BLaER1 (cell line): ENCODE measurements around the gene KIAA0319L.
A peak's percentile ranks its signal among the peaks of the same experiment; 100 is the strongest.
"Not testable (repeated sequence)": the region's sequence is repeated elsewhere in the genome, so short reads cannot be mapped to it uniquely, and the experiment has no call there.

ENCODE experiments used
- H3K27ac ChIP-seq: shearing (Covaris generic); formaldehyde crosslinking; 2 replicates; pipeline ENCODE4 v1.8.1; 2022
- H3K27me3 ChIP-seq: shearing (Covaris generic); formaldehyde crosslinking; 2 replicates; pipeline ENCODE4 v1.8.1; 2022
- H3K36me3 ChIP-seq: shearing (Covaris generic); formaldehyde crosslinking; 2 replicates; pipeline ENCODE4 v1.8.1; 2022
- H3K4me1 ChIP-seq: shearing (Covaris generic); formaldehyde crosslinking; 2 replicates; pipeline ENCODE4 v1.8.1; 2022
- H3K4me2 ChIP-seq: shearing (Covaris generic); formaldehyde crosslinking; 2 replicates; pipeline ENCODE4 v1.8.1; 2022
- H3K4me3 ChIP-seq: shearing (Covaris generic); formaldehyde crosslinking; 2 replicates; pipeline ENCODE4 v1.8.1; 2022
- H3K9ac ChIP-seq: shearing (Covaris generic); formaldehyde crosslinking; 2 replicates; pipeline ENCODE4 v1.8.1; 2022
- H3K9me3 ChIP-seq: shearing (Covaris generic); formaldehyde crosslinking; 2 replicates; pipeline ENCODE4 v1.8.1; 2022
- H4K20me1 ChIP-seq: shearing (Covaris generic); formaldehyde crosslinking; 2 replicates; pipeline ENCODE4 v1.8.1; 2022
- Cebpa-rat ChIP-seq: shearing (Covaris generic); IDR thresholded peaks from 2 replicates; pipeline ENCODE4 v1.8.1; 2022

The KIAA0319L gene

DNA sequence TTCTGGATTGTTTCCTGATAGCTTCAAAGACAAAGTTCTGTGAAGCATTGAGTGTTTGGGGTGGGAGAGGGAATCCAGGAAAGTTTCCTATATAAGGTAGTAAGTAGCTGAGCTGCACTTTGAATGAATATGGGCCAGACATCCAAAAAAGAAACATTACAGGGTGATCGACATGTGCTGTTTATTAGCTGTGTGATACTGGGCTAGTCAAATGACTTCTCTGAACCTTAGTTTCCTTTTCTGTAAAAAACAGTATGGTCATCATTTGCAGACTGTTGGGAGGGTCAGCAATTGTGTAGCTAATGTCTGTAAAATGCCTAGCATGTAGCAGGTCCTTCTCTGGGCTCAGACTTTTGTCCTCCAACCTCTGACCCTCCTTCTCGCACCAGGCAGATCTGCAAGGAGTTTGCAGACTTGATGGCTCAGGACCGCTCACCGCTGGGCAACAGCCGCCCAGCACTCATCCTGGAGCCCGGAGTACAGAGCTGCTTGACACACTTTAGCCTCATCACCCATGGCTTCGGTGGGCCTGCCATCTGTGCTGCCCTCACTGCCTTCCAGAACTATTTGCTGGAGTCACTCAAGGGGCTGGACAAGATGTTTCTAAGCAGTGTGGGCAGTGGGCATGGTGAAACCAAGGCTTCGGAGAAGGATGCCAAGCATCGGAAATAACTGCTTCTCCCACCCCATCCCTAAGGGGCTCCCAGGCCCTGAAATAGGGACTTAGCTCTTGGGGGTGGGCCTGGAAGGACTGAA lies 37.0 kb upstream of the KIAA0319L start:
- no peak overlapping the region for H3K4me3 ChIP-seq
- H3K4me1 ChIP-seq: peaks cover 14% of the 10 kb centered on the region
- TF ChIP-seq Cebpa-rat: no peak
- no peak overlapping the region for H3K4me2 ChIP-seq
- H4K20me1 ChIP-seq: no peaks in the 10 kb centered on the region
- H3K9ac ChIP-seq: no peak overlapping the region
- H3K27ac ChIP-seq: no peak overlapping the region
- H3K9me3 ChIP-seq: no peaks in the 10 kb centered on the region
- no peaks in the 10 kb centered on the region for H3K27me3 ChIP-seq
- peaks cover 30% of the 10 kb centered on the region for H3K36me3 ChIP-seq

DNA sequence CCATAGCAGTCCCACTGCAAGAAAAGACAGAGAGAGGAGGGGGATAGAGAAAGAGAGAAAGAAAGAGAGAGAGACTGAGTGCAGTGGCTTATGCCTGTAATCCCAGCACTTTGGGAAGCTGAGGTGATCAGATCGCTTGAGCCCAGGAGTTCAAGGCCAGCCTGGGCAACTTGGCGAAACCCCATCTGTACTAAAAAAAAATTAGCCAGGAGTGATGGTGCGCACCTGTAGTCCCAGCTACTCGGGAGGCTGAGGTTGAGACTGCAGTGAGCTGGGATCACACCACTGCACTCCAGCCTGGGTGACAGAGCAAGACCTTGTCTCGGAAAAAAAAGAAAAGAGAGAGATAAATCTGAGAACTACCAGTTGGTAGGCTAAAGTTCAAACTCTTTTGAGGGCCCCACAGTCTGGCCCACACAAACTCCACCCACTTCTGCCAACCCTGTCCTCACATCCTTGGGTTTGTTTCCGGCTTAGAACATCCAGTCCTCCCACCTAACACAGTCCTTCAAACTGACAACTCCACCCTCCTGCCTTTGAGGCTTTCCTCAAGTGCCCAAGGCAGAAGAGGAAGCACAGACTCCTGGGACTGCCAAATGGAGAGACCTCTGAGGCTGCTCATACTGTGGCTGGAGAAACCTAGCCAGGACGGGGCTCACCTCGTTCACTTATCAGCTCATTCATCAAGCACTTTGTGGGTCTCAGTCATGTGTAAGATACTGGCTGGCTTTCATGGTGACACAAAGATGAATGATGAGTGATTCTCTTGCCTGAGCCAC lies 36.0 kb upstream of the KIAA0319L start:
- Histone ChIP-seq H4K20me1 (no peaks in the 10 kb centered on the region), H3K36me3 (peaks cover 24% of the 10 kb centered on the region), H3K27me3 (no peaks in the 10 kb centered on the region), H3K27ac (no peak overlapping the region), H3K9me3 (no peaks in the 10 kb centered on the region), H3K4me2 (peak overlapping the region; percentile 10), H3K9ac (no peak overlapping the region; the same call in 1 of the 2 replicates), H3K4me1 (peaks cover 14% of the 10 kb centered on the region), H3K4me3 (no peak overlapping the region)
- no peak for TF ChIP-seq Cebpa-rat

DNA sequence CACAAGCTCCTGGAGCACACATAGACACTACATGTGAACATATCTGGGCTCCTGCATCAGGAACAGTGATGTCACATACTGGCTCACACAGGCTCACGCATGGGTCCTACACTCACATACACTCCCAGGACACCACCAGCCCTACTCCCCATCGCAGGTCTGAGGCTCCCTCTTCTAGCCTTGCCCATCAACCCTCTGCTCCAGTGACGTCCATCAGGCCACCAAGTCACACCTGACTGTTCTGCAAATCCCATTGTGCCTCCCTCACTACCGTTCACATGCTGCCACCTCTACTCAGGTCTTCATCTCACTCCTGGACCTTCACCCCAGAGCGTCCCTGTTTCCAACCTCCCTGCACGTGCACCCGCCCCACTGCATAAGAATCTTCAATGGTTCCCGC lies 34.0 kb upstream of the KIAA0319L start:
- Histone ChIP-seq H3K4me3 (no peak overlapping the region), H3K27ac (no peak overlapping the region), H3K4me2 (no peak overlapping the region), H3K27me3 (no peaks in the 10 kb centered on the region), H4K20me1 (no peaks in the 10 kb centered on the region), H3K9ac (no peak overlapping the region), H3K9me3 (no peaks in the 10 kb centered on the region), H3K36me3 (peaks cover 8% of the 10 kb centered on the region), H3K4me1 (peaks cover 14% of the 10 kb centered on the region)
- TF ChIP-seq Cebpa-rat: no peak

DNA sequence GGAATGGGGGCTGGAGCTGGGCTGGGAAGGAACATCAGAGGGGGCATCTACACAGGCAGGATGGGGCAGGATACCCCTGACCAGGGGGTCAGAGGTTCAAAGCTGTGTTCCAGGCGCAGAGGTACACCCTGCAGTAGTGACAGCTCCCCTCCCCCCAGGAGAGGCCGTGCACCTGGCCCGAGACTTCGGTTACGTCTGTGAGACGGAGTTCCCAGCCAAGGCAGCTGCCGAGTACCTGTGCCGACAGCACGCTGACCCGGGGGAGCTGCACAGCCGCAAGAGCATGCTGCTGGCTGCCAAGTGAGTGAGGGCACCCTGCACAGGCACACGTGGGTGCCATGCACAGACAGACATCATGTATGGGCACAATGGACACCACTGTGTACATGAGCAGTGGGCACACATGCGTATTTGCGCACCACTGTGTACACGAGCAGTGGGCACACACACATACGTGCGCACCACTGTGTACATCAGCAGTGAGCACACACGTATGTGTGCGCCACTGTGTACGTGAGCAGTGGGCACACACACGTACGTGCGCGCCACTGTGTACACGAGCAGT lies 33.4 kb upstream of the KIAA0319L start:
- H3K9me3 ChIP-seq: no peaks in the 10 kb centered on the region
- no peak overlapping the region for H3K9ac ChIP-seq
- no peaks in the 10 kb centered on the region for H3K27me3 ChIP-seq
- H3K4me3 ChIP-seq: no peak overlapping the region
- no peak overlapping the region for H3K4me2 ChIP-seq
- H4K20me1 ChIP-seq: no peaks in the 10 kb centered on the region
- TF ChIP-seq Cebpa-rat: no peak
- H3K4me1 ChIP-seq: peaks cover 14% of the 10 kb centered on the region
- peaks cover 2% of the 10 kb centered on the region; the same call in 1 of the 2 replicates for H3K36me3 ChIP-seq
- no peak overlapping the region for H3K27ac ChIP-seq

DNA sequence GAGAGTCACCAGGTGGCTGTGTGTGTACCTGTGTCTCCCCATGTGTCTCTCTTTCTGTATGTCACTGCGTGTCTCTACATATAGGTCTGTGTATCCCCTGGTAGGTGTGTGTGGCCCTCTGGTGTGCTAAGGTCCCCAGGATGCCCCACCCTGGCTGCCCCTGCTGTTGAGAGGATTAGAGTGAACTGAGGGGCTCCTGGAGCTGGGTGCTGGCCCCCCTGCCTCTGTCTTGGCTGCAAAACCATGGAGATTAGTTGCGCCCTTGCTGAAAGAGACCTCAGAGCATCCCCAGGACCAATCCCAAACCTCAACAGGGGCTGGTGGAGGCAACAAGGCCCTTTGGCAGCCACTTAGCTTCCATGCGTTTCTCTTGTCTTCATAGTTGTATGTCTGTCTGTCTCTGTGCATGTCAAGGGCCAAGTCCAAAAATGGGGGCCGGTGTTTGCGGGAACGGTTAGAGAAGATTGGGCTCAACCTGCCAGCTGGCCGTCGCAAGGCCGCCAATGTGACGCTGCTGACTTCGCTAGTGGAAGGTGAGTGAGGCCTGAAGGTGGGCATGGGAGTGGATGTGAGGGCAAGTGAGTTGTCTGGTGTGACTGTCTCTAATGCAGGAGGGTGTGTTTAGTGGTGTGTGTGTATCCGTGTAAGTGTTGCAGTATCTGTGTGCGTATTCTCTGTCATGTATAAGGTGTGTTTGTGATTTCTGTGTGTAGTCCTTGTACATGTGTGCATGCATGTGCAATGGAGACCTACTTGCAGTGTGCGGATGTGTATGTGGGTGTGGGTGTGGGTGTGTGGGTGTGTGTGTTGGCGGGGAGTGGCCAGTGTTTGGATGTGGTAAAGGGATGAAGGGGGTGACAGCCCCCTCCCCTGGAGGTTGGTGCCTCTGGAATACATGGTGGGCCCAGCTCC lies 32.6 kb upstream of the KIAA0319L start:
- Histone ChIP-seq H4K20me1 (no peaks in the 10 kb centered on the region), H3K27me3 (no peaks in the 10 kb centered on the region), H3K4me1 (peaks cover 14% of the 10 kb centered on the region), H3K27ac (no peak overlapping the region), H3K36me3 (no peaks in the 10 kb centered on the region), H3K9me3 (no peaks in the 10 kb centered on the region), H3K4me2 (no peak overlapping the region), H3K4me3 (no peak overlapping the region), H3K9ac (no peak overlapping the region)
- no peak for TF ChIP-seq Cebpa-rat

DNA sequence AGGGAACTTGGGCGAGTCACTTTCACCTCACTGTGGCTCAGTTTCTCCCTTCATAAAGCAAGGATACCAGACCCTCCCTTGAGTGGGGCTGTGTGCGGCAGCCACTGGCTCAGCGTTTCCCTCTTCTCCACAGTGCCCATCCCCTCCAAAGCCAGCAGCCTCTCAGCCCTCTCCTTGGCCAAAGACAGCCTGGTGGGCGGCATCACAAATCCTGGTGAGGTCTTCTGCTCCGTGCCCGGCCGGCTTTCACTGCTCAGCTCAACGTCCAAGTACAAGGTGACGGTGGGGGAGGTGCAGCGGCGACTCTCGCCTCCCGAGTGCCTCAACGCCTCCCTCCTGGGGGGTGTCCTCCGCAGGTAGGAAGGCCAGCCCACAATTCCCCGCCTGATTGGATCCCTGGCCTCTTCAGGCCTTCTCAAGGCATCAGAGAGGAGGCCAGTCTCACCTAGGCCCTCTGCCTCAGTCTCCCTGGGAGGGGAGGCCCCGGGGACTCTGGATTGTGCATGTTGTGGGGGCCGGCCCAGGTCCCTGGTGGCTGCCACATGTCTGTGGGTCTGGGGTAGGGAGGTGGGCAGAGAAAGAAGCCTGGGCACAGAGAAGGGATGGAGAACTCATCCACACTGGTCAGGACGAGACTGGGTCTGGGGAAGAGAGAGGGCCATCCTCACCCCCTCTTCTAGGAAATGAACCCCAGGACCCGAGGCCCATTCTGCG lies 31.2 kb upstream of the KIAA0319L start:
- Histone ChIP-seq H3K4me2 (no peak overlapping the region), H4K20me1 (no peaks in the 10 kb centered on the region), H3K36me3 (no peaks in the 10 kb centered on the region), H3K27me3 (no peaks in the 10 kb centered on the region), H3K4me1 (peaks cover 9% of the 10 kb centered on the region), H3K9ac (no peak overlapping the region), H3K9me3 (no peaks in the 10 kb centered on the region), H3K4me3 (no peak overlapping the region), H3K27ac (no peak overlapping the region)
- no peak for TF ChIP-seq Cebpa-rat

DNA sequence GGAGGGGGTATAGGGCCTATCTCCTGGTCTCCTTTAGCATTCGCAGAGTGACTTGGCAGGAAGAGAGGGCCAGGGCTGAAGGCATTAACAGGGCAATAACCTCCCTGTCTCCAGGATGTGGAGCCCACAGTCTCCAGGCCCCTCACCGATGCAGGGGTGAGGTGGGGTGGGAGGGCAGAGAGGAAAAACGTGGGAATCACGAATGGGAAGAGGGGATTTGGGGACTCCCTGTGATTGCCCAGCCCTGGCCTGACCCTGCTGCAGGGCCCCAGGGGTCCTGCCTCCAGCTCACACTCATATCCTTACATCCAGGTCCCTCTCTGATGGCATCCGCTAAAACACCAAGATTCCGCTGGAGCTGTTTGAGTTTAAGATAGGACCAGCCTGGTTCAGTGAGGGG lies 30.5 kb upstream of the KIAA0319L start:
- Histone ChIP-seq H3K4me3 (no peak overlapping the region), H3K9me3 (no peaks in the 10 kb centered on the region), H3K9ac (no peak overlapping the region), H3K36me3 (no peaks in the 10 kb centered on the region), H3K27ac (no peak overlapping the region), H3K4me1 (peaks cover 3% of the 10 kb centered on the region; the same call in 1 of the 2 replicates), H4K20me1 (no peaks in the 10 kb centered on the region), H3K27me3 (no peaks in the 10 kb centered on the region), H3K4me2 (no peak overlapping the region)
- TF ChIP-seq Cebpa-rat: no peak

DNA sequence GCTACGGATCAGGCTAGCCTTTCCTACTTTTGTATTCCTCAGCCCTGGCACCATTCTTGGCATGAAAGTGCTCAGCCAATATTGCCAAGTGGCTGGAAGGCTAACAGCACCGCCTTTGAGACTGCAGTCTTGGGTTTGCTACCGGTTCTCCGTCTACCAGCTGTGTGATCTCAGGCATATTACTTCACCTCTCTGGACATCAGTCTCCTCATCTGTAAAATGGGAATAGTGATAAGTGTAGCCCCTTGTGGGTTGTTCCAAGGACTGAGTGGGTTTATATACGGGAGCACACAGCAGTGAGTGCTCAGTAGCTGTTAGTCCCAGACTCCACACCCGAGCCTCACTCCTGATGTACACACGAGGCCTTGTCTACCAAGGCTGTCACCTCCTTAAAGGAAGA lies 29.6 kb upstream of the KIAA0319L start:
- Histone ChIP-seq H3K4me3 (no peak overlapping the region), H3K4me1 (no peaks in the 10 kb centered on the region), H3K36me3 (no peaks in the 10 kb centered on the region), H3K9me3 (no peaks in the 10 kb centered on the region), H3K9ac (no peak overlapping the region), H3K27ac (no peak overlapping the region), H3K27me3 (no peaks in the 10 kb centered on the region), H4K20me1 (no peaks in the 10 kb centered on the region), H3K4me2 (no peak overlapping the region)
- TF ChIP-seq Cebpa-rat: no peak

DNA sequence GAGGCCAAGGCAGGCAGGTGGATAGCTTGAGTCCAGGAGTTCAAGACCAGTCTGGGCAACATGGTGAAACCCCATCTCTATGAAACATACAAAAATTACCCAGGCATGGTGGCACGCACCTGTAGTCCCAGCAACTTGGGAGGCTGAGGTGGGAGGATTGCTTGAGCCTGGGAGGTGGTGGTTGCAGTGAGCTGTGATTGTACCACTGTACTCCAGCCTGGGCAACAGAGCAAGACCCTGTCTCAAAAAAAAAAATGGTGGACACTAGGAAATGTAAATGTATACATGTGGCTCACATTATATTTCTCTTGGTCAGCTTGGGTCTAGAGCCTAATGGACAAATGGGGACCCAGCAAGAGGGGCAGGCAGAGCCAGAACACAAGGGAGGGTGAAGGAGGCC lies 28.6 kb upstream of the KIAA0319L start:
- H3K36me3 ChIP-seq, H3K4me1 ChIP-seq, H3K27me3 ChIP-seq, H4K20me1 ChIP-seq, H3K9me3 ChIP-seq, H3K4me2 ChIP-seq, H3K27ac ChIP-seq, H3K9ac ChIP-seq, H3K4me3 ChIP-seq: not testable (repeated sequence)
